Body of pancreas (tissue), 4 donors: ENCODE results near the gene TBC1D19.

Experiments
- CTCF ChIP-seq, 7 experiments: fragments of 450-650 bp in 4 of 7; fragments of 200-600 bp in 3 of 7; sonication (generic) in 3 of 7; IDR thresholded peaks; one replicate each; pipeline ENCODE4 v1.5.1; 2016 to 2019; ENCODE audit warnings: antibody characterized with exemption in 7 of 7
- POLR2A ChIP-seq, 3 donors: fragments of 450-650 bp; IDR thresholded peaks; one replicate each; pipeline ENCODE4 v1.6.1; 2016; ENCODE audit warnings: antibody characterized with exemption in 3 of 3, mild to moderate bottlenecking in 2 of 3

GRCh38 chr4:26726655-26727387 is 142.9 kb downstream of the TBC1D19 start:
- TF ChIP-seq CTCF (IDR thresholded peaks at IDR 0.05) (no peak), POLR2A (IDR thresholded peaks at IDR 0.05) (no peak)
